GM19023 (cell line): ENCODE results near the gene ZSWIM8.
A peak's percentile ranks its signal among the peaks of the same experiment; 100 is the strongest.

ENCODE experiments used
- ATAC-seq: cut with Tn5 transposase; IDR thresholded peaks from one replicate; pipeline ENCODE4 v1.9.1; 2021; ENCODE audit warnings: mild to moderate bottlenecking, moderate library complexity; ENCODE audit not compliant: unreplicated experiment

The ZSWIM8 gene

DNA sequence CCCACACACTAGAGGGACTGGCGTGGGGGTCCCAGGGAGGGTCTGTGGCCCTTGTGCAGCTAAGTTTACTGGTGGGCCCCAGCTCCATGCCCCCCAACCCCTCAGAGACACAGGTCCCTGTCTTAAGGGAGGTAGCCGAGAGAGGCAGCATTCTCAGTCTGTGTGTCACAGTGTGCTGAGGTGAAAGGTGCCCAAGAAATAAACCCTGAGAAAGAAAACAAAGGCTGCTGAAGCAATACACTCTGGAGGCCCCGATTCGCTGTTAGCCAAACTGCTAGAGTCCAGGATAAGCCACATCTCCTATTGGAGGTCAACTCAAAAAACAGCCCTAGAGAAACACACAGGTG, 54.6 kb downstream of the ZSWIM8 start:
- ATAC-seq = no peak

- ATAC-seq = no peak
These were observed 55.1 kb downstream of the ZSWIM8 start for GRCh38 chr10:73840403-73841060.

- no peak for ATAC-seq
These were observed 55.6 kb downstream of the ZSWIM8 start for GRCh38 chr10:73841061-73841421.

DNA sequence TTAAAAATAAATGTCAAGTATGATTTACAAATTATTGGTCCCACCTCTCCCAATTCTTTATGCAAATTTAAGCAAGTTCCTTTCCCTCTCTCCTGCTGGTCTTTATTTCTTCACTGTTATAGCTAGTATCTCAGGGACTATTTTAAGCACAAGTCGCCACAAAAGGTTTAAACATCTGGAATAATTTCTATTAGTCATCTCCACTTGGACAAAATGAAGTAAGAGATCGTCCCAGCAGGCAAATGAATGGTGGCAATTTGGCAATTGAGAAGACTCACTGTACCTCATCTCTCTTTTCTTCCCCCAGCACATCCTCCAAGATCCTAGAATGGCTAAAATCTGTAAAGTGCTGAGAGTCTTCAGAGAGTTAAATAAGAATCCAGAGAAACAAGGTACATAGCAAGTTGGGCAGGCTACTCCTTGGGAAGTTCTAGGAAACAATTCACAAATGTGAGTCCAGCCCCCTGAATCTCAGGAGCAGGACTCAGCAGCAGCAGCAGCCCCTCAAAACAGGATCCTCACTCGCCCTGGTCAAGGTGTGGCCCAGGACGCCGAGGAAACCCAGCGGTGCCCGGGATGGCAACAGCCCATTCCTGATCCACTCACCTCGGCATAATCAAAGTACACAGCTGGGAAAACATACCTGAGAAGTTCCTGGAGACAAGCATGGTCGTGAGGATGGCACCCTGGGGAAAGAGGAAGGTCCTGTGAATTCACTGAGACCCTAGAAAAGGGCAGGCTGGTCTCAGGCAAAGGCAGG, 56.3 kb downstream of the ZSWIM8 start:
- no peak for ATAC-seq

GRCh38 chr10:73842349-73842748, 56.9 kb downstream of the ZSWIM8 start:
- ATAC-seq = no peak

- ATAC-seq = no peak
These were observed 57.9 kb downstream of the ZSWIM8 start for GRCh38 chr10:73843261-73843660.

GRCh38 chr10:73847031-73847430, 61.6 kb downstream of the ZSWIM8 start:
- no peak for ATAC-seq

GRCh38 chr10:73848821-73849489, 63.5 kb downstream of the ZSWIM8 start:
- ATAC-seq = peak; percentile 85

- ATAC-seq = no peak
These were observed 64.8 kb downstream of the ZSWIM8 start for GRCh38 chr10:73850211-73850610.

GRCh38 chr10:73850863-73851461, 65.6 kb downstream of the ZSWIM8 start:
- no peak for ATAC-seq
